Measurements from ENCODE around the gene ELK4.

ELK4 gene

GRCh38 chr1:205593532-205593931 is 38.3 kb downstream of the ELK4 start:
- no peak for DNase-seq

DNA sequence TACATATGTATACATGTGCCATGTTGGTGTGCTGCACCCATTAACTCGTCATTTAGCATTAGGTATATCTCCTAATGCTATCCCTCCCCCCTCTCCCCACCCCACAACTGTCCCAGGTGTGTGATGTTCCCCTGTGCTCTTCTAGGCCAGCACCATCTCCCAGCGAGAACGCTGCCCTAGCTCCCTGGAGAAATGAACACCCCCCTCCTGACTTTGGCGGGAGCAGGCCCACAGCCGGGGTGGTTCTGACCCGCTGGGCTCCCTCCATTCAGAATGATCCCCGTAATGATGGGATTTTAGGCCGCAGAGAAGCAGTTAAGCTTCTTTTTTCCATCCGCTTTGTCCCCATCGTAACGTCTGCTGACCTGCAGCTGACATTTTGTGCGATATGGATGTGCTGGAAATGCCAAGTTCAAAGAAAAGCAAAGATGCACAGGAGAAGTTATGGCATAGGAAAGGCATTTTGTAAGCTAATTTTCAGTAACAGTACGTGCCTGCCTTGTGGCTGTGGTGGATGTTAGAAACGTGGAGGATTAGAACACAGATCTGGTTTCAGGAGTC is 39.3 kb downstream of the ELK4 start:
- DNase-seq = no peak

GRCh38 chr1:205591522-205592351 is 40.1 kb downstream of the ELK4 start:
- peak; percentile 95 for DNase-seq

- DNase-seq = no peak
Observed at GRCh38 chr1:205590777-205591513, 40.9 kb downstream of the ELK4 start.

GRCh38 chr1:205590457-205590768 is 41.4 kb downstream of the ELK4 start:
- no peak for DNase-seq

DNA sequence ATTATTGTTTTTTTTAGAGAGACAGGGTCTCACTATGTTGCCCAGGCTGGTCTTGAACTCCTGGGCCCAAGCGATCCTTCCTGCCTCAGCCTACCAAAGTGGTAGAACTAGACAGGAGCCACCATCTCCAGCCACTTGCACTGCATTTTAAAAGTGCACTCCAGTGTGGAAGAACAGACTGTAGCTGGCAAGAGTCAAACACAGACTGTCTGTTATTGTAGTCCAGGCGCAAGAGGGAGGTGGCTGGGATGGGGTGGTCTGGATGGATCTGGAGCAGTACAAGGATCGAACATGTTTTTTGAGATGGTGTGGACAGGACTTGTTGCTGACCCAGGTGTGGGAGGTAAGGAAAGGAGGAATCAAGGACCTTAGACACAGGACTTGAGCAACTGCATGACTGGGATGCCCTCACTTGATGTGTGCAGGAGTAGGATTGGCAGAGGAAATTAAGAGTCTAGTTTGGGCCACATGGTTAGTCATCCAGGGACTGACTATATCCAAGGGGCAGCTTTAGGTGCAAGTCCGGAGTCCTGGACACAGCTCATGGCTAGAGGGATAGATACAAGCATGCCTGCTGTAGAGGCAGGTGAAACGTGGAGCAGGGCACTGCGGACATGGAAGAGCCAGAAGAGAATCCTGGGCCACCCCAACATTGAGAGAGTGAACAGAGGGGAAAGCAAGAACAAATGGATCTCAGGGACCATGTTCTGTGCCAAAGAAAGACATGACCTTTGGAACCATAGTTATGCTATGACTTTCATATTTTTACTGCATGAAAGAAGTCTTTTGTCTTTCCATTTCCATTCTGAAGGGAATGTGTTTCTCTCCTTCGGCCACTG is 42.0 kb downstream of the ELK4 start:
- DNase-seq = no peak

DNA sequence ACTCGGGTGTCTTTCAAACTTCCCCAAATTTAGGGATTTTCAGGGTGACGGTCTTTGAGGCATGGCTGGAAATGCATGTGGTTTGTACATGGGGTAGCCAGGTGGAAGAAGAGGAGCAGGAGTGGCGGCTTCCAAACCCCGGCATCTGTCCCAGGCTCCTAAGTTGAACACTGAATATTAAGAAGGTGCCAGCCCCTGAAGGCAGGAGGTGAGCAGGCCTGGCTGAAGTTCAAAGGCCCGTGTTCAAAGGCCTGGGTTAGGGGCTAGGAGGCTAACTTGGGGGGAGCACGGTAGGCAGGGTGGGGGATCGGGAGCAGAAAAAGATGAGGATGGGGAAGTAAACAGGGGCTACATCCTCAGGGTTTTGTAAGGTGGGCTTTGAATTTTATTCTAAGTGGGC is 42.8 kb downstream of the ELK4 start:
- no peak for DNase-seq

DNA sequence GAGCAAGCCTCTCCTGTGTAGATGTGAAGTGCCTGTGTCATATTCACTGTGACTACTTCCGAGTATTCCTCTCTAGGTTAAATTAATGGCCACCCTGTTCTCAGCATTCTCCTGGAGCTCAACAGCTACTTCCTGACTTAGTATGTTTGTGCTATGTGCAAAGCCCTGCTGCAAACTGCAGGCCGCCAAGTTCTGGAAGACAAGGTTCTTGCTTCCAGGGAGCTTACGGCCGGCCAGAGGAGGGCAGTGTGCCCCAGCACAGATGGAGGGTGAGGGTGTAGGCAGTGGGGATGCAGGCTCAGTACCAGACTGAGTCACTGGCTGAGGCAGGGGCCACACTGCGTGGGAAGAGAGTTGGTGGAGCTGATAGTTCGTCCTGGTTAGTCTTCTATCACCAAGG is 43.2 kb downstream of the ELK4 start:
- DNase-seq = peak; percentile 33 to 46

- DNase-seq = no peak
Observed at GRCh38 chr1:205587581-205587980, 44.2 kb downstream of the ELK4 start.

DNA sequence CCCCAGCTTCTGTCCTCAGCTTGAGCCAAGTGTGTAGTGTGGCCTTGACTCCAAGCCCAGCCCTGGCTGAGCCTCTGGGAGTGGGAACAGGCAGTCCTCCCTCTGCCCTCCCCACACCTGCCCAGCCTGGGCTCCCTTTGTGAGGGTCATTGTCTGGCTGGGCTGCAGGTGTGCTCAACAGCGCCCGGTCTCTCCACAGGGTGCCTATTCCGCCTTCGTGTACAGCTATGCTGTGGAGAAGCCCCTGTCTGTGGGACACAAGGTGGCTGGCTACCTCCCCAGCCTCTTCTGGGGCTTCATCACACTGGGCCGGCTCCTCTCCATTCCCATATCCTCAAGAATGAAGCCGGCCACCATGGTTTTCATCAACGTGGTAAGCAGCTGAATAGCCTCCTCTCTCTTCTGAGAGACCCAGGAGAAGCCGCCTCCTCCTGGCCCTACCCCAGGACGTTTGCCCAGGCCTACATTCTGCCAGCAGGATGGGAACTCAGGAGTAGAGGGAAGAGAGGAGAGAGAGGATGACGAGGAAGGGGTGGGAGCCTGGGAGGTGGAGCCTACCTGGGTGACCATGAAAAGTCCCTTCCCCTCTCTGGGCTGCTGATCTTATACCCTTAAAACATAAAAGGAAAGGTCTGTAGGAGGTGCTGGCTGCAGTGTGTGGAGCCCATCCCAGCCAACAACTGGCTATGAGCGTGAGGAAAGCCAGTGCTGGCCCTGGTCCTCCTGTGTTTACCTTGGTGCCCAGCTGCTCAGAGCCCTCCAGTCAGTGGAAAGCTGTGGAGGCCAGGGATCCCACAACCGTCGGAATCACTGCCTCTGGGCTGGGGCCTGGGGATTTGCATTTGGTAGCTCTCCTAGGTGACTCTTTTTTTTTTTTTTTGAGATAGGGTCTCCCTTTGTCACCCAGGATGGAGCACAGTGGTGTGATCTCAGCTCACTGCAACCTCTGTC is 45.7 kb downstream of the ELK4 start:
- DNase-seq = no peak

- DNase-seq = no peak
Observed at GRCh38 chr1:205585169-205585834, 46.5 kb downstream of the ELK4 start.

DNA sequence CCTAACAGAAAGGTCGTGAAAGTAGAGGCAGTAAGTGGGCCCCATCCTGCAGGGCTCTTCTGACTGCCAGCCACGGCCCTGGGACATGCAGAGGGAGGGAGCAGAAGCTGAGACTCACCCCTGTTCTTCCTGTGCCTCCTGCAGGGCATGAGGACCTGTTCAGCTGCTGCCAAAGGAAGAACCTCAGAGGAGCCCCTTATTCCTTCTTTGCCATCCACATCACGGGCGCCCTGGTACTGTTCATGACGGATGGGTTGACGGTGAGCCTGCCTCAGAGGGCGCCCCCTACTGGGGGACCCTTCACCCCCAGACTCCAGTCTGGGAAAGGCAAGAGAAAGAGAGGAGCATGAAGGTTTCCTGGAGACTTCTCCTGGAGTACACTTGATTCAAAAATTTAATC is 47.1 kb downstream of the ELK4 start:
- DNase-seq = no peak

- no peak for DNase-seq
Observed at GRCh38 chr1:205583461-205584130, 48.2 kb downstream of the ELK4 start.

GRCh38 chr1:205582471-205583291 is 49.1 kb downstream of the ELK4 start:
- no peak for DNase-seq

GRCh38 chr1:205582046-205582445 is 49.8 kb downstream of the ELK4 start:
- DNase-seq = no peak

- no peak for DNase-seq
Observed at GRCh38 chr1:205581321-205581980, 50.4 kb downstream of the ELK4 start.

DNA sequence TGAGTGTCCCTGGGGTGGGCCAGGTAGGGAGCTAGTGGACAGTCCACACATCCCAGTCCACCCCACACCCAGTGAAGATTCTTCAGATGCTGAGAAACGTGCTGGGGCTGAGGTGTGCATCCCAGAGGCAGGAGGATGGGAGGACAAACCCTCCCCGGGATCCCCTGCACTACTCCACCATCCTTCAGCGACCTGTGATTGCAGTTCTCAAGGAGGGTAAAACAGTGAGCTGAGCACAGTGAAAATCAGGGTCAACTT is 51.0 kb downstream of the ELK4 start:
- DNase-seq = no peak

GRCh38 chr1:205580140-205580922 is 51.5 kb downstream of the ELK4 start:
- DNase-seq = no peak

DNA sequence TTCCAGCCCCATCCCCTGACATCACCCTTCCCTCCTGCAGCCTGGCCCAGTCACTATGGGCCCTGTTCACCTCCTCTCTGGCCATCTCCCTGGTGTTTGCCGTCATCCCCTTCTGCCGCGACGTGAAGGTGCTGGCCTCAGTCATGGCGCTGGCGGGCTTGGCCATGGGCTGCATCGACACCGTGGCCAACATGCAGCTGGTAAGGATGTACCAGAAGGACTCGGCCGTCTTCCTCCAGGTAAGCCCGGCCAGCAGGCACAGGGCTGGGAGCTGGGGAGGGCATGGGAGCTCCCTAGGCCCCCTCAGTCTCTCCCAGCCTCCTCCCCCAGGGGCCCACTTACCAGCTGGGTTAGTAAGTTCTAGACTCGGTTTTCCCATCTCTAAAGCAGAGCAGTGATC is 52.1 kb downstream of the ELK4 start:
- no peak for DNase-seq

All from activated CD4-positive, alpha-beta T cell treated with anti-CD3 and anti-CD28 coated beads, Interleukin-2, amount 50 U/mL, for 48 hours (primary cell).